Stimulated activated CD4-positive, alpha-beta T cell treated with anti-CD3 and anti-CD28 coated beads, Interleukin-1b, Interleukin-23, amount 100 ng/mL, for 4 hours (primary cell): ENCODE data around the gene GRIN3B.
"Not testable (repeated sequence)": the region's sequence is repeated elsewhere in the genome, so short reads cannot be mapped to it uniquely, and the experiment has no call there.

Experiments
- DNase-seq, 2 donors: peaks; one replicate each; pipeline ENCODE4 v3.0.0-alpha.2; 2020; ENCODE audit warnings: low read depth in 2 of 2

The GRIN3B gene

GRCh38 chr19:1000095-1000494, at the start of gene GRIN3B:
TSS of gene GRIN3B (plus strand) at chr19:1000419. CDS start at chr19:1000438, 19 bp downstream.
- DNase-seq, result peak; percentile 56 to 62

- no peak for DNase-seq
These were observed 48.1 kb upstream of the GRIN3B start for GRCh38 chr19:952049-952679.

- no peak for DNase-seq
These were observed 47.4 kb upstream of the GRIN3B start for GRCh38 chr19:952680-953444.

- no peak for DNase-seq
These were observed 46.6 kb upstream of the GRIN3B start for GRCh38 chr19:953445-954271.

GRCh38 chr19:954272-954671, 45.9 kb upstream of the GRIN3B start:
- no peak for DNase-seq

- no peak for DNase-seq
These were observed 45.3 kb upstream of the GRIN3B start for GRCh38 chr19:954672-955494.

- no peak for DNase-seq
These were observed 44.1 kb upstream of the GRIN3B start for GRCh38 chr19:955803-956765.

- no peak for DNase-seq
These were observed 43.3 kb upstream of the GRIN3B start for GRCh38 chr19:956766-957440.

GRCh38 chr19:957578-957977, 42.6 kb upstream of the GRIN3B start:
- DNase-seq, result not testable (repeated sequence)

- peak; percentile 25 to 34 for DNase-seq
These were observed 41.0 kb upstream of the GRIN3B start for GRCh38 chr19:958967-959855.

GRCh38 chr19:960020-960419, 40.2 kb upstream of the GRIN3B start:
- no peak for DNase-seq

- DNase-seq, result no peak
These were observed 39.6 kb upstream of the GRIN3B start for GRCh38 chr19:960601-960938.

GRCh38 chr19:961866-962620, 38.2 kb upstream of the GRIN3B start:
- no peak for DNase-seq

- no peak for DNase-seq
These were observed 37.4 kb upstream of the GRIN3B start for GRCh38 chr19:962683-963400.

- DNase-seq, result no peak
These were observed 36.7 kb upstream of the GRIN3B start for GRCh38 chr19:963486-963951.

GRCh38 chr19:964116-964520, 36.1 kb upstream of the GRIN3B start:
- DNase-seq, result no peak
